Naive B cell (primary cell): Measurements from ENCODE around the gene PTPRD. TPM values are rescaled to one million over a fixed set of nuclear protein-coding genes. Genes with fewer than 3 reads are reported as not detected.

ENCODE experiments used
- ATAC-seq, 2 donors: fragments of 150-1000 bp; cut with Tn5 transposase; 2 replicates each; pipeline ENCODE4 v1.10.0; 2021; ENCODE audit warnings: low read depth in 2 of 2, mild to moderate bottlenecking in 2 of 2, moderate library complexity in 2 of 2
- DNase-seq: peaks from one replicate; pipeline ENCODE4 v3.0.0; 2022
- H3K27ac Mint-ChIP-seq, 6 donors: one replicate each; pipeline ENCODE4 v1.8.0; 2020 to 2022; ENCODE audit warnings: mild to moderate bottlenecking in 6 of 6, mixed read lengths in 6 of 6, moderate library complexity in 5 of 6, inconsistent platforms in 2 of 6
- H3K27me3 Mint-ChIP-seq, 3 donors: one replicate each; pipeline ENCODE4 v1.8.0; 2021 to 2022; ENCODE audit warnings: mixed read lengths in 3 of 3, mild to moderate bottlenecking in 1 of 3
- H3K36me3 Mint-ChIP-seq, 2 donors: one replicate each; pipeline ENCODE4 v1.8.0; 2020 to 2022; ENCODE audit warnings: mixed read lengths in 2 of 2, inconsistent platforms in 1 of 2, mild to moderate bottlenecking in 1 of 2
- H3K4me1 Mint-ChIP-seq, 3 donors: one replicate each; pipeline ENCODE4 v1.8.0; 2020 to 2022; ENCODE audit warnings: mixed read lengths in 3 of 3, inconsistent platforms in 1 of 3, mild to moderate bottlenecking in 1 of 3, moderate library complexity in 1 of 3
- H3K4me3 Mint-ChIP-seq, 8 donors: one replicate each; pipeline ENCODE4 v1.8.0; 2020 to 2022; ENCODE audit warnings: mild to moderate bottlenecking in 8 of 8, mixed read lengths in 8 of 8, moderate library complexity in 8 of 8, inconsistent platforms in 2 of 8
- H3K9me3 Mint-ChIP-seq, 7 donors: one replicate each; pipeline ENCODE4 v1.8.0; 2020 to 2022; ENCODE audit warnings: mixed read lengths in 7 of 7, mild to moderate bottlenecking in 5 of 7, inconsistent platforms in 2 of 7, moderate library complexity in 1 of 7
- polyA plus RNA-seq, 6 donors: library from polyadenylated mRNA; unstranded; fragments of 300-500 nt; fragmentation: Illumina TruSeq; gene quantifications; one replicate each; pipeline ENCODE4 v1.2.3, GENCODE V29; 2021; ENCODE audit warnings: low read depth in 6 of 6

The PTPRD gene
- polyA plus RNA-seq, 6 donors from 2014 or later: not detected

DNA sequence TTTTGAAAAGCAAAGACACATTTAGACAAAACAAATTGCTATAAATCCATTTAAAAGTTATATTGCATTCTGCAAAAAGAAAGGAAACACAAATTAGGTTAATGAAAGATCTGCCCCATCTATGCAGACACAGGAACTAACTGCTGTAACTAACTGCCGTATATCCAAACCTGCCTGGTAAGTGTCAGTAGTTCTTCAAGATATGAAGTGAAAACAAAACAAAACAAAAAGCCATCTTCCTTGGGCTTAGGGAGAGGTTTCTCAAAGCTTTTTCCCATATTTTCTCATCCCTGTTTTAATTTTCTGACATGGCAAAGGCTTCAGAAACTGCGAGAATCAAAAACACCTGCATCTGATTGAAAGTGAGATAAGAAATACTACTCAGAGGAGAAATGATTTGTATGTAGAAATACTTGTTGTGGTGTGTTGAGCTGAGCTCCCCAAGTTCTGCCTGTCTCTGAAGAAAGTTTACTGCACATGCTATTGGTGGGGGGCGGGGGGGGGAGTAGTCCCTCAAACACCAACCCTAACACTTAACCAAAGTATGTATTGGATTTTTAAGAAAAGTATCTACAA is 750.5 kb downstream of the PTPRD start:
- Mint-ChIP-seq H3K9me3 (no peaks in the 10 kb centered on the region), H3K4me3 (no peak overlapping the region), H3K27me3 (no peaks in the 10 kb centered on the region), H3K36me3 (no peaks in the 10 kb centered on the region), H3K4me1 (no peaks in the 10 kb centered on the region), H3K27ac (no peak overlapping the region)
- DNase-seq (no peak), ATAC-seq (no peak)

DNA sequence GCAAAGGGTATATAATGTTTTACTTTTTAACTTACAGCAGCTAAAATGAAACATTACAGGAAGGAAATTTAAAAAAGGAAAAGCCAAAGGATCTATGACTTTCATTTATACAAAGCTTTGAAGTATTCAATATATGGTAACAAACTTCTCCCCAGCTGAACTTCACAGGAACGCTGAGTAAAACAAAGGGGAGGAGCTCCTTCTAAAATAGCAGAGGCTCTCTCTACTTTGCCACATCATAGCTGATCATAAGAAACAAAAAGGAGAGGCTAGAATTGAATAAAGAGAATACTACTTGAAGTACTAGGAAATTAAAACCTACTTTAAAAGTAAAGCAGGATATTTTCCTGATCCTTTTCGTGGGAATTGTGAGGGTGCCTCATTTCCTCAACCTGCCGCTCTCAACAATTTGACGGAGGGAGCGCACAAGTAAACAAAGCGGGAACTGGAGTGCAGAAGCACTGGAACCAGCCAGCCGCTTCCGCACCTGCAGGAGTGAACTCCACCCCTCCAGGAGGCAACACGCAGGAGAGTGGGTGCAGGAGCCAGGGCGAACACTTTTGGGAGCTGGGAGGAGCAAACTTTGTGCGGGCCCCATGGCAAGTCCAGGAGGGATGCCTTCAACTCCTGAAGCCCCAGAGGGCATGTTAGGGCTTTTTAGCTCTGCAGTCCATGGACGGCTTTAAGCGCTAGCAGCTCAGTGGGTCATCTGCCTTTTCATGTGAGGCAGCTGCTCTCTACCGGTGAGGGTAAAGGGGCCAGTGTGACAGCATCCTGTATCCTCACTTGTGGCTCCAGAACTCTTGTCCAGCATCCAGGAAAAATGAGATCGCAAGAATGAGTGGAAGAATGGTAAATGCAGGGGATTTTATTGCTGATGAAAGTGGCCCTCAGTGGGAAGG is 757.4 kb downstream of the PTPRD start:
- DNase-seq: no peak
- Mint-ChIP-seq H3K36me3 (no peaks in the 10 kb centered on the region), H3K4me1 (no peaks in the 10 kb centered on the region), H3K9me3 (no peaks in the 10 kb centered on the region), H3K27ac (no peak overlapping the region), H3K4me3 (no peak overlapping the region), H3K27me3 (no peaks in the 10 kb centered on the region)
- ATAC-seq: no peak

DNA sequence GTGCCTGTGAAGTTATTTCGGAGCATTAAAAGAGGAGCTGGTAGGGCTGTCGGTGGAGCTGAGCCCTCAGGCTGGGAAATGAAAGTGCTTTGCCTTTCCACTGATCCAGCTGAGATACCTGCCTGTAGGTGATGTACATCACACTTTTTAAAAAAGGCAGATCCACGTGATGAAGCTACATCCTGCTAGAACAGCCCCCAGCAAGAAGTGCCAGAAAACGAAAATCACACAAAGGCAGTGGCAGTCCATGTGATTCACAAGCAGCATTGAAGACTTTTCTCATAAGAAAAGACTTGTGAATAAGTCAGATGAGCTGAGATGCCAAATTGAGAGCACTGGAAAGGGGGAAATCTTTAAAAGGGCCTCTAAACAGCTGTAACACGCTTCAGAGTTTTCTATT is 765.1 kb downstream of the PTPRD start:
- ATAC-seq: no peak
- H3K4me1 Mint-ChIP-seq: peaks cover 4 to 15% (median 4%) of the 10 kb centered on the region in 3 donors
- DNase-seq: no peak
- H3K9me3 Mint-ChIP-seq: no peaks in the 10 kb centered on the region
- H3K27me3 Mint-ChIP-seq: no peaks in the 10 kb centered on the region
- no peak overlapping the region for H3K4me3 Mint-ChIP-seq
- H3K27ac Mint-ChIP-seq: peak overlapping the region in 1 of 6 donors; percentile 4
- H3K36me3 Mint-ChIP-seq: no peaks in the 10 kb centered on the region

DNA sequence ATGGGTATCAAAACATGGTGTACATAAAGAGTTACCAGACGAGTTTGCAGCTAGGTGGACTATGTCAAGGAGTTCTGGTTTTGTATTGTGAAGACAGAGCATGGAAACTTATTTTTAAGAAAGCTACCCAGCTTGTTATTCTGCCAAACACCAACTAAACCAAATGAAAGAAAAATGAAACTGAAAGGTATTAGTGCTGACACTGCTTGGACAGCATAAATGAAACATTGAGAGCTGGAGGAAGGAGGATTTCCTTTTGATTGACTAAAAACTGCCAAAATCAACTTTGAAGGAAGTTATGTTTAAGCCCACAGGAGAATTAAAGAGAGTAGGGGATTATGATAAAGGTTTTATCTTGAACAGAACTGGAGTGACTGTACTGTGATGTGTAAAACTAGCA is 766.2 kb downstream of the PTPRD start:
- ATAC-seq (no peak), DNase-seq (no peak)
- H3K27me3 Mint-ChIP-seq: no peaks in the 10 kb centered on the region
- peaks cover 4 to 15% (median 4%) of the 10 kb centered on the region in 3 donors for H3K4me1 Mint-ChIP-seq
- no peaks in the 10 kb centered on the region for H3K36me3 Mint-ChIP-seq
- H3K9me3 Mint-ChIP-seq: no peaks in the 10 kb centered on the region
- H3K27ac Mint-ChIP-seq: peak overlapping the region in 1 of 6 donors; percentile 20
- no peak overlapping the region for H3K4me3 Mint-ChIP-seq

DNA sequence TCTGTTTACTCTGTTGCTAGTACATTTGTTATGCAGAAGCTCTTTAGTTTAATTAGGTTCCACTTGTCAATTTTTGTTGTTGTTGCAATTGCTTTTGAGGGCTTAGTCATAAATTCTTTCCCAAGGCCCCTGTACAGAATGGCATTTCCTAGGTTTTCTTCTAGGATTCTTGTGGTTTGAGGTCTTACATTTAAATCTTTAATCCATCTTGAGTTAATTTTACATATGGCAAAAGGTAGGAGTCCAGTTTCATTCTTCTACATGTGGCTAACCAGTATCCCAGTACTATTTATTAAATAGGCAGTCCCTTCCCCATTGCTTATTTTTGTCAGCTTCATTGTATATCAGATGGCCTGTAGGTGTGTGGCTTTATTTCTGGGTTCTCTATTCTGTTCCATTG is 792.4 kb downstream of the PTPRD start:
- Mint-ChIP-seq H3K4me1 (no peaks in the 10 kb centered on the region), H3K36me3 (no peaks in the 10 kb centered on the region), H3K27me3 (no peaks in the 10 kb centered on the region), H3K4me3 (no peak overlapping the region), H3K27ac (no peak overlapping the region), H3K9me3 (peaks cover 0 to 7% (median 0%) of the 10 kb centered on the region in 7 donors)
- no peak for ATAC-seq
- no peak for DNase-seq

DNA sequence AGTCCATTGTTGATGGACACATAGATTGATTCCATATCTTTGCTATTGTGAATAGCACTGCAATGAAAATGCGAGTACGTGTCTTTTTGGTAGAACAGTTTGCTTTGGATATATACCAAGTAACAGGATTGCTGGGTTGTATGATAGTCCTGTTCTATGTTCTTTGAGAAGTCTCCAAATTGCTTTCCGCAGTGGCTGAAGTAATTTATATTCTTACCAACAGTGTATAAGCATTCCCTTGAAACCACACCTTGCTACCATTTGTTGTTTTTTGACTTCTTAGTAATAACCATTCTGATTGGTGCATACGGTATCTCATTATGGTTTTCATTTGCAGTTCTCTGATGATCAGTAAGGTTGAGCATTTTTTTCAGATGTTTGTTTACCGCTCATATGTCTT is 792.9 kb downstream of the PTPRD start:
- H3K36me3 Mint-ChIP-seq: no peaks in the 10 kb centered on the region

DNA sequence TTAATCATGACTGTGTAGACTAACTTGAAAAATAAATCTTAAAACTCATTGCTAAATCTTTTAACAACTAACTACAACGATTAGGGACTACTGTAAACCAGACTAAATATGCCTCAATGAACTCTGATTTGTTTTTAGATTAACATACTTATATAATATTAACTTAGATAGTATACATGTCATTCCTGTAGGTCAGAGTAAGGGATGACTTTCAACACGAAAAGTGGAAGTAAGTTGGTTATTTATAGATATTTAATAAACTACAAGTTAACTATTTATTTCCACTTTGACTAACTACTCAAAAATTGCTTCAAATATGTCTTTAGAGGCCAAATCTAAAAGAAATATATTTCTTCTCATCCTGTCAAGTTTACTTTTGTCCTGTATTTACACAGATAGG is 795.6 kb downstream of the PTPRD start:
- Mint-ChIP-seq H3K4me3 (no peak overlapping the region), H3K36me3 (no peaks in the 10 kb centered on the region), H3K27me3 (no peaks in the 10 kb centered on the region), H3K9me3 (peaks cover 0 to 7% (median 0%) of the 10 kb centered on the region in 7 donors), H3K27ac (no peak overlapping the region), H3K4me1 (no peaks in the 10 kb centered on the region)
- DNase-seq: no peak
- no peak for ATAC-seq

More for the DNA sequence above, 792.9 kb downstream of the PTPRD start:
- H3K27ac Mint-ChIP-seq: no peak overlapping the region
- no peaks in the 10 kb centered on the region for H3K4me1 Mint-ChIP-seq
- no peak overlapping the region for H3K4me3 Mint-ChIP-seq
- no peak for DNase-seq
- no peaks in the 10 kb centered on the region for H3K27me3 Mint-ChIP-seq
- ATAC-seq: no peak
- H3K9me3 Mint-ChIP-seq: peaks cover 0 to 7% (median 0%) of the 10 kb centered on the region in 7 donors

DNA sequence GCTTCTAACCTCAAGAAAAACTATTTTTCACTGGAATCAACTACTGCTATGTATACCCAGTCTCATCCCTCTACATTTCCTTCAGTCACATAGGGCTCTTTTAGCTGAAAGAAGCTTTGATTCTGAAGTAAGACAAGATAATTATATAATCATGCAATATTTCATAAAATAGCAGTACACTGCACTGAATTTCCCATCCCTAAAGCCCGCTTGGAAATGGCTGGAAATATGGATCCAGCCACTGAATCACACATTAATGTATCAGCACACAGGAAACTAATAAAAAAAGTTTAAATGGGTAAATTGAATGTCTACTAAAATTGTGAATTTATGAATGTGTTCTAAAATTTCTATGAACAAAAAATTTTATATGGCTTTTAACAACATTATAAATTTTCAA is 808.7 kb downstream of the PTPRD start:
- H3K36me3 Mint-ChIP-seq: no peaks in the 10 kb centered on the region

DNA sequence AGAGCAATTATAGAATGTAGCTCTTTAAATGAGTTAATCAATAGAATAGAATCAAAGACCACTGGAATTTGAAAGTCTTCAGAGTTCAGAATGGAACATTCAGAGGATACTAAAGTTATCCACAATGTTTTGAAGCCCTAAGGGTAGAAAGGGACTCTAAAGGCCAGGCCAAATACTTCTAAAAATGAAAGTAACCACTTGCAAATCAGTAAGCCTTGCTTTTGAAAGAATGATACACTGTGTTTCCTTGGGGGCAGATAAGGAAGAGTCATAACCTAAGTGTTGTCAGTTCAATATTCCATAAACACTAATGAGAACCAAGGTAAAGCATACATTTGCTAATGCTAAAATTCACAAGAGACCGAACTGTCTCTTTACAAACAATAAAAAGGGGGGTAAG is 813.5 kb downstream of the PTPRD start:
- no peaks in the 10 kb centered on the region for H3K27me3 Mint-ChIP-seq
- no peak for DNase-seq
- no peak overlapping the region for H3K27ac Mint-ChIP-seq
- ATAC-seq: no peak
- H3K36me3 Mint-ChIP-seq: no peaks in the 10 kb centered on the region
- H3K4me1 Mint-ChIP-seq: no peaks in the 10 kb centered on the region
- no peak overlapping the region for H3K4me3 Mint-ChIP-seq
- H3K9me3 Mint-ChIP-seq: no peaks in the 10 kb centered on the region

More for the DNA sequence above, 808.7 kb downstream of the PTPRD start:
- H3K4me1 Mint-ChIP-seq: no peaks in the 10 kb centered on the region
- DNase-seq (no peak), ATAC-seq (no peak)
- no peak overlapping the region for H3K27ac Mint-ChIP-seq
- H3K9me3 Mint-ChIP-seq: no peaks in the 10 kb centered on the region
- no peaks in the 10 kb centered on the region for H3K27me3 Mint-ChIP-seq
- H3K4me3 Mint-ChIP-seq: no peak overlapping the region

DNA sequence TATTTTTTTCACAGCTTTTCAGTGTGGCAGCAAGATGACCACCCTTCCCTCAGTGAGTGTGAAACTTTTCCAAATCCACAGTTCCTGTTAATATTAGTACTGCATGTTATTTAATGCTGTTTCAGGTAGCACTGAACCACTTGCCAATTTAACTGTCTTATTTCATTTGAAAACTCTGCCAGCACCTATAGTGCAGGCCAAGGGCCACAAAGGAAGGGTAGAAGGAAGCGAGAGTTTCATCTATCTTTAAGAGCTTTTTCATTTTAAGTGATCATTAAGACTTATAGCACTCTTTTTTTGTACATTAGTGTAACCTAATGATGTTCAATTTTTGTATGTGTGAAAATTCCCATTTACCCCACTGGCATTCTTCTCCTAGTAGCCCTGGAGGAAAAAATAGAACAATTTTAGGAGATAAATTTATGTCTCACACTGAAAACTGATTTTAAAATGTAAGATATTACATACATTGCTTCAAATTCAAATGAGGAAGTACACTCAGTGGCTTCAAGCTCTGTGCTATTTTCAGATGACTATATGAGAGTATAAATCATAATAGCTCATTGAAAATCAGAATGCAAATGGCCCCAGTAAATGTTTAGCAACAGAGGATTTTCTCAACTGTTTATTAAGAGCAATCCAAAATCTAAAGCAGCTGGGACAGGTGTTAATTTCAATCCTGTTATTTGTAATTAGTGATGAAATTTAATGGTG is 820.5 kb downstream of the PTPRD start:
- H3K27ac Mint-ChIP-seq: peak overlapping the region in 1 of 6 donors; percentile 9
- ATAC-seq (no peak), DNase-seq (no peak)
- H3K4me3 Mint-ChIP-seq: no peak overlapping the region
- no peaks in the 10 kb centered on the region for H3K36me3 Mint-ChIP-seq
- H3K4me1 Mint-ChIP-seq: peaks cover 3 to 6% (median 4%) of the 10 kb centered on the region in 3 donors
- H3K27me3 Mint-ChIP-seq: no peaks in the 10 kb centered on the region
- H3K9me3 Mint-ChIP-seq: no peaks in the 10 kb centered on the region

DNA sequence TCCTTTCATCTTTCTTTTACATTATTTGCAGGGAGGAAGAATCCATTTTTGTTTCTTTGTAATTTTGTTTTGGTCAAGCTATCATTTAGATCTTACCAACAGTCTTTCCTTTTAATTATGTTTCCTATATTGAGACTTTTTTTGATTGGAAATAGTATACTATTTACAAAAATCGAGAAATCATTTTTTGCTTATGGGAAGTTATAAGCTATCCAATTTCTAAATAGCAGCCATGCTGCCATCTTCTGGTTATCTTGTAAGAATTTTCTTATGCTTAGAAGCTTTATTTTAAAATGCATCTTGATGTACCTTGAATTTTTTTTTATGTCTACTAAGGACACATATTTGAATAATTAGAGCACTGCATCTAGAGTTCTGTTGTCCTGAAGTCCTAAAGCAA is 821.2 kb downstream of the PTPRD start:
- peaks cover 3 to 6% (median 4%) of the 10 kb centered on the region in 3 donors for H3K4me1 Mint-ChIP-seq

DNA sequence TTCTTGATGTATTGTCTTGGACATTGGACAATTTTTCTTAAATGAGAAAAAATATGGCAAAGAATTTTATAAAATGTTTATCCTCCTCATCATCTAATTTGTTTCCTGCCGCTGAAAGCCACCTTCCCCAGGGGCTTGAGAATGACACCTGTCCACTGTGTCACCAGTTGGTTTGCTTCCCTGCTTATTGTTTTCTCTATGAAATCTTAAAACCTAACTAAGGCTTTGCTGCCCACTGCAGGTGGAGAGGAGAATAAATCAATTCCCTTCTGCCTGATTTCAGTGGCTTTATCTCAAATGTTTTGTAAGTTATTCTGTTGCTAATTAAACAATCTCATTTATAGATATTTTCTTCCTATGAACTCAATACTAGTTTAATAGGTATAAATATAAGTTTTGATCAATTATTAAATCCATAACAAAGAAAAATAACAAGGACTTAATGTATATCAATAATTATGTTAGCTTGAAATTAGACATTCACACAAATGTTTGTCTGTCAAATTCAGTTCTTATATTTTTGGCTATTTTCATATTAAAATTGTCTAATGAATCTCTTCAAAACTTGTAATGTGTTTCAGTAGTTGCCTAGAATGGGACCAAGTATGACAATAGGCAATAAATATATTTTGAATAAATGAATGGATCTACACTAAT is 822.5 kb downstream of the PTPRD start:
- Mint-ChIP-seq H3K27me3 (no peaks in the 10 kb centered on the region), H3K4me3 (no peak overlapping the region), H3K4me1 (peaks cover 3 to 6% (median 4%) of the 10 kb centered on the region in 3 donors), H3K9me3 (no peaks in the 10 kb centered on the region), H3K36me3 (no peaks in the 10 kb centered on the region), H3K27ac (no peak overlapping the region)
- DNase-seq: peak; percentile 21
- peak in 1 of 2 donors; percentile 27 for ATAC-seq

More for the DNA sequence above, 821.2 kb downstream of the PTPRD start:
- no peak for ATAC-seq
- Mint-ChIP-seq H3K9me3 (no peaks in the 10 kb centered on the region), H3K27ac (no peak overlapping the region), H3K27me3 (no peaks in the 10 kb centered on the region), H3K4me3 (no peak overlapping the region), H3K36me3 (no peaks in the 10 kb centered on the region)
- DNase-seq: no peak

DNA sequence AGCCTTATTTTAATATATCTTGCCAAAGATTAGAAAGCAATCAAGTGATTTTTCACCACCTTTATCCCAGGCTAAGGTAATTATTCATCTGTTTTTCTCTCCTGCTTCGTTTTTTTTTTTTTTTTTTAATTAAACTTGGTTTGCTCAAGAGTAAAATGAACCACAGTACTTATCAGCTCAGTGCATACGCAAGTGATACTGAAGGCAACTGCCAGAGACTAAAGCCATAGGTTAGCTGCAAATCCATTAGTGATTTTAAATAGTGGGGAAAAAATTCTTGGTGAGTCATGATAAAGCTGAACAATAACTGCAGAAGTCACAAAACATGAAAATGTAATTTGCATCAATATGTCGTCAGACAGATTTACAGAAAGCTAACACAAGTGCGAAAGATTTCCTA is 829.1 kb downstream of the PTPRD start:
- no peak overlapping the region for H3K27ac Mint-ChIP-seq
- H3K4me1 Mint-ChIP-seq: no peaks in the 10 kb centered on the region
- H3K27me3 Mint-ChIP-seq: no peaks in the 10 kb centered on the region
- no peaks in the 10 kb centered on the region for H3K36me3 Mint-ChIP-seq
- ATAC-seq: no peak
- DNase-seq: no peak
- no peak overlapping the region for H3K4me3 Mint-ChIP-seq
- peaks cover 0 to 2% (median 0%) of the 10 kb centered on the region in 7 donors for H3K9me3 Mint-ChIP-seq
